ENCODE data around the gene GPR35.

Gene GPR35, protein sequence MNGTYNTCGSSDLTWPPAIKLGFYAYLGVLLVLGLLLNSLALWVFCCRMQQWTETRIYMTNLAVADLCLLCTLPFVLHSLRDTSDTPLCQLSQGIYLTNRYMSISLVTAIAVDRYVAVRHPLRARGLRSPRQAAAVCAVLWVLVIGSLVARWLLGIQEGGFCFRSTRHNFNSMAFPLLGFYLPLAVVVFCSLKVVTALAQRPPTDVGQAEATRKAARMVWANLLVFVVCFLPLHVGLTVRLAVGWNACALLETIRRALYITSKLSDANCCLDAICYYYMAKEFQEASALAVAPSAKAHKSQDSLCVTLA

GRCh38 chr2:240624950-240625621 is at the start of gene GPR35:
TSS of gene GPR35 (plus strand) at chr2:240625480. CDS start at chr2:240629953, 4,473 bp downstream.
- FAIRE-seq = no peak

DNA sequence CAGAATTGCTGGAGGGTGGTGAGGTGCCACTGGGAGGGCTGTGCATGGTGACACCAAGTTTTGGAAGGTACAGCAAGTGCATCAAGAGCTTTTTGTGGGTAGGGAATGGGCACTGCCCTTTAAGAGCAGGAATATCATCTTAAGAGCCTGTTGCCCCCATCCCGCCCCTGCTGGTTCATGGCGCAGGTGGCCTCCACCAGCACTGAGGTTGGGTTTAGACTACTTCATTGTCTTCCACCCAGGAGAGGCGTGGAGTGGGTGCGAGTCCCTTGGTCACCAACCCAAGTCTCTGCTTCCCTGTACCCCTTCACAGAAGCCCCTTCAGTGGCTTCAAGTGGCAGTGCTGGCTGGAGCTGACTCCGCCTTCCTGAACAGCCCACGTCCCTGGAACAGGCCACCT is 49.2 kb upstream of the GPR35 start:
- FAIRE-seq = no peak

DNA sequence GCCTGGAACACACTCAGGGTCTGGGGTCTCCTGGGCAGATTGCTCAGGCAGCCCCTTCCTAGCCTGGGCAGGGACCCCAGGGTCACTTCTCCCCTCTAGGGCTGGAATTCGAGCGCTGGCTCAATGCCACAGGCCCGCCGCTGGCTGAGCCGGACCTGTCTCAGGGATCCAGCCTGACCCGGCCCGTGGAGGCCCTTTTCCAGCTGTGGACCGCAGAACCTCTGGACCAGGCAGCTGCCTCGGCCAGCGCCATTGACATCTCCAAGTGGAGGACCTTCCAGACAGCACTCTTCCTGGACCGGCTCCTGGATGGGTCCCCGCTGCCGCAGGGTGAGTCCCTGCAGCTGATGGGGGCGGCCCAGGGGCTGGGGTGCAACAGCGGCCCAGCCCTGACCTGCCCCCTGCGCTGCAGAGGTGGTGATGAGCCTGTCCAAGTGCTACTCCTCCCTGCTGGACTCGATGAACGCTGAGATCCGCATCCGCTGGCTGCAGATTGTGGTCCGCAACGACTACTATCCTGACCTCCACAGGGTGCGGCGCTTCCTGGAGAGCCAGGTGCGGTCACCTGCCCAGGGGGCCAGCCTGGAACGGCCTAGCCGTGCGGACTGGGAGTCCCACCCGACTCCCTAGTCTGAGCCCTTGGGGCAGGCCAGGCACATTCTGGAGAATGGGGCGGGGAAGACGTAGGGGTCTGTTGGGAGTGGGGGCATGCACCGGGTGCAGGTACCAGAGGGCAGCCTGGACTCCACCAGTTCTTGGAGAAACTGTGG is 48.7 kb upstream of the GPR35 start:
- no peak for FAIRE-seq

DNA sequence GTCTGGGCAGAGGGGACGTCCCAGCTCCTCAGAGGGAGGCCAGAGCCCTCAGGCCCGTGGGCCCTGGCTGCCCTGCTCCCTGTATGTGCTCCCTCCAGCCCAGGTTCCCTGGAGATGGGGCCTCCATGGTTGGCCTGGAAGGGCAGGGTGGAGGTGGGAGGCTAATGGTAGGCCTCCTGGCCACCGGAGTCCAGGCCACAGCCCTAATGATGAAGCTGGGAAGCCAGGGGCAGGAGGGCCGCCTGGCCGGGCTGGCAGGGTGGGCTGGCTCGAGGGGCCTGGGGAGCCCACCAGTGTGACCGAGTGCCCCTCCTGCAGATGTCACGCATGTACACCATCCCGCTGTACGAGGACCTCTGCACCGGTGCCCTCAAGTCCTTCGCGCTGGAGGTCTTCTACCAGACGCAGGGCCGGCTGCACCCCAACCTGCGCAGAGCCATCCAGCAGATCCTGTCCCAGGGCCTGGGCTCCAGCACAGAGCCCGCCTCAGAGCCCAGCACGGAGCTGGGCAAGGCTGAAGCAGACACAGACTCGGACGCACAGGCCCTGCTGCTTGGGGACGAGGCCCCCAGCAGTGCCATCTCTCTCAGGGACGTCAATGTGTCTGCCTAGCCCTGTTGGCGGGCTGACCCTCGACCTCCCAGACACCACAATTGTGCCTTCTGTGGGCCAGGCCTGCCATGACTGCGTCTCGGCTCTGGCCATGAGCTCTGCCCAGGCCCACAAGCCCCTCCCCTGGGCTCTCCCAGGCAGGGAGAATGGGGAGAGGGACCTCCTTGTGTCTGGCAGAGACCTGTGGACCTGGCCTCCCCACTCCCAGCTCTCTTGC is 47.8 kb upstream of the GPR35 start:
- FAIRE-seq = no peak

DNA sequence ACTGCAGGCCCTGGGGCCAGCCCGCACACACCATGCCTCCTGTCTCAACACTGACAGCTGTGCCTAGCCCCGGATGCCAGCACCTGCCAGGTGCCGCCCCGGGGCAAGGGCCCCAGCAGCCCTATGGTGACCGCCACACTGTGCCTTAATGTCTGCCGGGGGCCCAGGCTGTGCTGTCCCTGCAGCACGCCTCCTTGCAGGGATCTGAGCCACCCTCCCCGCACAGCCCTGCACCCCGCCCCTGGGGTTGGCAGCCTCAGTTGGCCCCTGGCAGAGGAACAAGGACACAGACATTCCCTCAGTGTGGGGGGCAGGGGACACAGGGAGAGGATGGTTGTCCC is 47.2 kb upstream of the GPR35 start:
- no peak for FAIRE-seq

DNA sequence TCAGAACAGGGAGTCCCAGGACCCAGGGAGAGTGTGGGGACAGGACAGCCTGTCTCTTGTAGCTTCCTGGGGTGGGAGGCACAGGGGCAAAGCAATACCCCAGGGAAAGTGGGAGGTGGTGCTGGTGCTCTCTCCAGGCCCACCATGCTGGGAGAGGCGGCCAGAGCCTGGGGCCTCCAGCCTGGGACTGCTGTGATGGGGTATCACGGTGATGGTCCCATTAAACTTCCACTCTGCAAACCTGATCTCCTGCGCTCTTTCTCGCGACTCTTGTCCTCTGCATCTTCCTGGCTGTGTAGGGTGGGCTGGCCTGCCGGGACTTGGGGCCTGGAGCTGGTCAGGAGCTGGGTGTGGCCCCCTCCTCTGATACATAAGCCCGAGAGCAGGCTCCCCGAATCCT is 46.8 kb upstream of the GPR35 start:
- FAIRE-seq = no peak

DNA sequence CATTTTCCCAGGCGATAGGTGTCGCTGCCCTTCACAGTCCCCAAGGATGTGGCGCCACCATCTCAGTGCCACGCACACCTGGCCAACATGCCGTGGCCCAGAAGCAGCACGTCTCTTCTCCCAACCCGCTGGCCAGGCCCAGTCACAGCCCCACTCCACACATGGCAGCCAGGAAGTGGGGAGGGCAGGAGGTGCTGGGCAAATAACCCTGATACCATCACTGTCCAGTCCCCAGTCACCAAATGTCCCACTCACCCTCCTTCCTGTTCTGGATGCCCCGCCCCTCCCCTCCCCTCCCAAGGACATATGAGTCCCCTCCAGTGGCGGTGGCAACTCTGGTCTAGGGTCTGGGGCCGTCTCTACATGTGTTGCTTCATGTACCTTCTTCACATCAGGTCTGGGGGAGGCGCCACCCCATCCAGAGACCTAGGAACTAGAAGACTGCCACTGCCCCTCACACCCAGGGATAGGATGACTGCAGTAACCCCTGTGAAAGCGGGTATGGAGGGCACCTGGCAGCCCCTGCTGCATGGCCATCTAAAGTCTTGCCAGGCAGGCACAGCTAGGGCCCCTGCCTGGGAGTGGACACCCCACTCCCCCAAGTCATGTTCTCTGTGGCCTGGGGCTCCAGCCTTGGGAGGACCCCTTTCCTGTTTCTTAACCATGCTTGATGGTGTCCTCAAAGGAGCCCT is 46.1 kb upstream of the GPR35 start:
- no peak for FAIRE-seq

DNA sequence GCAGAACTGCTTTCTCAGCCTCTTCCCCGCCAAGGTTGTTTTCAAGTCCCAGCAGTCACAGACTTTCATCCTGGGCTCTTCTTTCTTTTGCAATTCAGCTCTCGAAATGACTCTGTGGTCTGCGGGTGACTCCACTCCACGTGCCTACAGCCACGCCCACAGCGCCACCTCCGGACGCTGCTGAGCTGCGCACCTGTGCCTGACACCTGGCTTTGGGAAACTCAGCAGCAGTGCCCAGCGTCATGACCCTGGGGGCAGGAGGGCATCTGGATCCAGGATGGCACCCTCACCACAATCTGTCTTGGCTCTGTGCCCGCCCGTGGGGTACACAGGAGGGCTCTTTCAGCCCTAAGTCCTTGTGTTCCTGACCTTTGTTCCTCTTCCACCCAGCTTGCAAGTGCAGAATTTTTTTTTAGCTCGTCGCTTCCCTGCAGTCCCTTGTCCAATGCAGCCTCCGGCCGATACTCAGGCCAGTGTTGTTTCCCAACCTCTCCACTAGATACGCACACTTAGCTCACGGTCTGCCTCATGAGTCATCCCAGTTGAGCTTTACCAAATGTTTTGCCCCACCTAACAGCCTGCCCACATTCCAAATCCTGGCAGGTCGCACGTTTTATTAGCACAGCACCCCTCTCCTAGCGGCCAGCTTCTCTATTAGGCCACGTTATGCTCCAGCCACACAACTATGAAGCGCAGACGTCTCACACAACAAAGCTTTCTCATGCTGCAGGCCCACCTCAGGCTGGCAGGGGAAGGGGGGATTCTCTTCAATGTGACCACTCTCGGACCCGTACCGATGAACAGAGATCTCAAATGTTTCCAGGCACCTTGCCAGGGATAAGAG is 45.3 kb upstream of the GPR35 start:
- FAIRE-seq = no peak

- no peak for FAIRE-seq
Observed at GRCh38 chr2:240581811-240582210, 43.5 kb upstream of the GPR35 start.

GRCh38 chr2:240582781-240583180 is 42.5 kb upstream of the GPR35 start:
- FAIRE-seq = no peak

DNA sequence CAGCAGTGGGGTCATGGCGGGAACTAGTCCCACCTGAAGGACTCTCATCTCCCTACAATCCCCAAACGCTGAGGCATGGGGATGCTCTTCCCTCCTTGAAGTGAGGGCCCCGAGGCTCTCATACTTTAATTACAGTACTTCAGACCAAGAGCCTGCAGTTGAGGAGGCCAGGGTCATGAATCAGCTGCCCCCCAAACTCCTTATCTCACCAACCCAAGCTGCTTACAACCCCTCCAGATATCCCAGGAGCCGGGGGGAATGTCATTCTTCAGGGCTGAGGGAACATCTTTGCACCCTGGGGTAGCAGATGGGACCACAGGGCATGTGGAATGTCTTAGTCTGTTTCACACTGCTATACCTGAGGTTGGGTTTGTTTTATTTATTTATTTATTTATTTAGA is 41.5 kb upstream of the GPR35 start:
- FAIRE-seq = no peak

DNA sequence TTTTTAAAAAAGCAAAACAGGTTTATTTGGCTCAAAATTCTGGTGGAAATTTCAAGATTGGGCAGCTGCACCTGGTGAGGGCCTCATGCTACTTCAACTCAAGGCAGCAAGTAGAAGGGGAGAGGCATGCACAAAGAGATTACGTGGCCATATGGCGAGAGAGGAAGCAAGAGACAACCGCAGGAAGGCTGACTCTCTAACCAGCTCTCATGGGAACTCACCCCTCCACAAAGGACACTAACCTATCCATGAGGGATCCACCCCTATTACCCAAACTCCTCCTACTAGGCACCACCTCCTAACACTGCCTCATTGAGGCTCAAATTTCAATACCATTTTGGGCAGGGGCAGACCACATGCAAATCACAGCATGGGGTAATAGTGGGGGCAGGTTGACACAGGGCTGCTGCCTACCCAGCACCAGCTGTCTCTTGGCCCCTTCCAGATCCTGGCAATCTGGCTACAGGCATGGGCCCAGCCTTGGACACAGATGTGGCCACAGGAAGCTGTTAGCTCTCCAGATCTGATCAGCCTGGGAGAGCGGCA is 40.7 kb upstream of the GPR35 start:
- FAIRE-seq = no peak

DNA sequence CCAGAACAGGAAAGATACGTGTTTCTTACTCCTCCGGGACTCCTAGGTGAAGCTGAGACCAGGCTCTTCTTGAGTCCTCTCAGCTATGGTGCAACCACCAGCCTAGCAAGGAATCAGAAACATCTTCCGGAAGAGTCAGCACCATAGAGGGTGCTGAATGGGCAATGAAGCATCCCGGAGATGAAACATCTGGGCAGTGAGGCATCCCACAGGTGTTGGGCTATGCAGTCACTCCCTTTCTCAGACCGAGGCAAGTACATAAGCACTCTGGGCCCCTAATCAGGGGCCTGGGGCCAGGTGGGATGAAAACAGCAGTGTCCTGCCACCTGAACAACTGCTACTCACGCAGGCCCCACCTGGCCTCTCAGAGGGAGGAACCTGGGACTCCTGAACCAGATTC is 40.2 kb upstream of the GPR35 start:
- no peak for FAIRE-seq

GRCh38 chr2:240585681-240586197 is 39.5 kb upstream of the GPR35 start:
- no peak for FAIRE-seq

DNA sequence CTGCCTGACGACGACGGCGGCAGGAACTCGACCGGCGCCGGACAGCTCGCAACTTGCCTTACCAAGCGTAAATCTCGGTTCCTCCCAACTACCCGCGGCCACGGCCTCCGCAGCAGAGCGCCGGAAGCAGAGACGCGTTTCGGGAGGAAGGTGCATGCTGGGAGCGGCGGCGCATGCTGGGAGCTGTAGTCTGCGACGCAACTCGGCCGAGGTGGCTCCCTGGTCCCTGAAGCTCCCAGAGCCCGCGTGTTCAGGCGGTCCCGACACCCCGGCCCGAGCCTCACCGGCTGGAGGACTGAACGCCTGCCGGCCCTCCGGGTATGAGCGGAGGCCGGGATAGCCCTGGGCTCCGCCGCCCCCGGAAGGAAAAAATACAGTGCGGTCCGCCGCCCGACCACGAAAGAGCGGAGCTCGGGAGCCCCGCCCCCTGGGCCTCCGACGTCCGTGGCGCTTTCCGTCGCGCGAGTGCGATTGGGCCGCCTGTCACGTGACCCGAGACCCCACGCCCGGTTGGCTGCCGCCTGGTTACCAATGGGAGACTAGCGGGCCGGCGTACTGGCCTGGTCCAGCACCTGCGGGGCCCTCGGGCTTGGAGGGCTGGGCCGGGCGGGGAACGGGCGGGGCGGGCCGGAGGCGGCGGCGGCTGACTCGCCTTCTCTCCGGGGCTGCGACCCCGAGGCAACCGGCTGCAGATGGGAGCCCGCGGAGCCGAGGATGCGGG is 38.9 kb upstream of the GPR35 start, which contains the start of gene CAPN10:
Gene CAPN10, plus strand, starts transcription at position 537 of the 721 bp plus-strand sequence. Its CDS starts 178 bp downstream, at position 715.
- FAIRE-seq = no peak

- FAIRE-seq = no peak
Observed at GRCh38 chr2:240586919-240587800, 38.1 kb upstream of the GPR35 start.

- no peak for FAIRE-seq
Observed at GRCh38 chr2:240588006-240588655, 37.1 kb upstream of the GPR35 start.

DNA sequence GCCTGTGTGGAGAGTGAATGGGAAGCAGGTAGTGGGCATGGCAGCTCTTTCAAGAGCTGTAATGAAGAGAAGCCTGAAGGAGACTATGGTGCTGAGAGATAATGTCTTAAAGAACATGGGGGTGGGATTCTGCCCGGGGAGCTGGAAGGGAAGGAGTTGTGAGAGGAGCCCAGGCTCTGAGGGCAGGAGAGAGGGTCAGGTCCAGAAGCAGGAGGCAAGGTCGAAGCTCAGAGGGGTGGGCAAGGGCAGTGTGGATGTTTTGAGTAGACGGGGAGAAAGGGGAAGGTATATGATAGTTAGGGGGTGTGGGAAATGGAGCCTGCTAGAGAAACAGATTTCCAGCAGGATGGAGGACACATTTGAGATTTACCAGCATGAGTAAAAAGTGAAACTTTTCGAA is 36.6 kb upstream of the GPR35 start:
- FAIRE-seq = no peak
